T-helper 2 cell treated with Interferon-gamma antibody and Interleukin-4, amounts not matched to agents 5 μg/mL and 100 μg/mL, for 36 hours (primary cell): Measurements from ENCODE around the gene ANKEF1.
"Not testable (repeated sequence)": the region's sequence is repeated elsewhere in the genome, so short reads cannot be mapped to it uniquely, and the experiment has no call there.

Experiments used
- DNase-seq: peaks from one replicate; pipeline ENCODE4 v3.0.0; 2021; ENCODE audit warnings: low spot score
- H3K27ac Mint-ChIP-seq: one replicate; pipeline ENCODE4 v1.8.0; 2021; ENCODE audit warnings: mild to moderate bottlenecking, mixed read lengths
- H3K27me3 Mint-ChIP-seq: one replicate; pipeline ENCODE4 v1.8.0; 2021; ENCODE audit warnings: low read depth, mixed read lengths
- H3K36me3 Mint-ChIP-seq: one replicate; pipeline ENCODE4 v1.8.0; 2021; ENCODE audit warnings: low read depth, mixed read lengths
- H3K4me1 Mint-ChIP-seq: one replicate; pipeline ENCODE4 v1.8.0; 2021; ENCODE audit warnings: low read depth, mixed read lengths
- H3K4me3 Mint-ChIP-seq: one replicate; pipeline ENCODE4 v1.8.0; 2022; ENCODE audit warnings: mild to moderate bottlenecking, moderate library complexity, mixed read lengths
- H3K9me3 Mint-ChIP-seq: one replicate; pipeline ENCODE4 v1.8.0; 2021; ENCODE audit warnings: mixed read lengths

The ANKEF1 gene

GRCh38 chr20:10007747-10008146, 27.0 kb upstream of the ANKEF1 start:
- Mint-ChIP-seq H3K36me3 (no peaks in the 10 kb centered on the region), H3K9me3 (no peaks in the 10 kb centered on the region), H3K4me3 (no peak overlapping the region), H3K27me3 (peaks cover 2% of the 10 kb centered on the region), H3K4me1 (no peaks in the 10 kb centered on the region), H3K27ac (no peak overlapping the region)
- DNase-seq = no peak

- Mint-ChIP-seq H3K36me3 (no peaks in the 10 kb centered on the region), H3K27ac (no peak overlapping the region), H3K9me3 (no peaks in the 10 kb centered on the region), H3K4me1 (no peaks in the 10 kb centered on the region), H3K4me3 (no peak overlapping the region), H3K27me3 (no peaks in the 10 kb centered on the region)
- DNase-seq = no peak
Observed at GRCh38 chr20:10012464-10012863, 22.3 kb upstream of the ANKEF1 start.

GRCh38 chr20:10014431-10014830, 20.4 kb upstream of the ANKEF1 start:
- Mint-ChIP-seq H3K9me3 (no peaks in the 10 kb centered on the region), H3K4me1 (no peaks in the 10 kb centered on the region), H3K27me3 (peaks cover 2% of the 10 kb centered on the region), H3K4me3 (no peak overlapping the region), H3K27ac (no peak overlapping the region), H3K36me3 (no peaks in the 10 kb centered on the region)
- DNase-seq = no peak

- H3K4me1 Mint-ChIP-seq = no peaks in the 10 kb centered on the region
- no peaks in the 10 kb centered on the region for H3K9me3 Mint-ChIP-seq
- peaks cover 12% of the 10 kb centered on the region for H3K27me3 Mint-ChIP-seq
- no peak for DNase-seq
- H3K36me3 Mint-ChIP-seq = no peaks in the 10 kb centered on the region
- no peak overlapping the region for H3K27ac Mint-ChIP-seq
- no peak overlapping the region for H3K4me3 Mint-ChIP-seq
Observed at GRCh38 chr20:10020937-10021336, 13.8 kb upstream of the ANKEF1 start.

- Mint-ChIP-seq H3K9me3 (no peaks in the 10 kb centered on the region), H3K27me3 (peaks cover 19% of the 10 kb centered on the region), H3K27ac (no peak overlapping the region), H3K4me3 (no peak overlapping the region), H3K36me3 (no peaks in the 10 kb centered on the region), H3K4me1 (no peaks in the 10 kb centered on the region)
- DNase-seq = no peak
Observed at GRCh38 chr20:10022625-10023024, 12.2 kb upstream of the ANKEF1 start.

GRCh38 chr20:10023911-10024310, 10.9 kb upstream of the ANKEF1 start:
- Mint-ChIP-seq H3K27me3 (peaks cover 19% of the 10 kb centered on the region), H3K9me3 (no peaks in the 10 kb centered on the region), H3K4me3 (no peak overlapping the region), H3K36me3 (no peaks in the 10 kb centered on the region), H3K27ac (no peak overlapping the region), H3K4me1 (no peaks in the 10 kb centered on the region)
- no peak for DNase-seq

- not testable (repeated sequence) for DNase-seq, H3K27ac Mint-ChIP-seq, H3K4me3 Mint-ChIP-seq, H3K9me3 Mint-ChIP-seq, H3K4me1 Mint-ChIP-seq, H3K36me3 Mint-ChIP-seq
- H3K27me3 Mint-ChIP-seq = peaks cover 13% of the 10 kb centered on the region
Observed at GRCh38 chr20:10031451-10032215, 3.2 kb upstream of the ANKEF1 start.

GRCh38 chr20:10032269-10032668, 2.5 kb upstream of the ANKEF1 start:
- H3K4me3 Mint-ChIP-seq, H3K27me3 Mint-ChIP-seq, H3K27ac Mint-ChIP-seq, DNase-seq, H3K9me3 Mint-ChIP-seq, H3K36me3 Mint-ChIP-seq, H3K4me1 Mint-ChIP-seq: not testable (repeated sequence)

- Mint-ChIP-seq H3K4me3 (peak overlapping the region; percentile 51), H3K27ac (no peak overlapping the region), H3K4me1 (peaks cover 7% of the 10 kb centered on the region), H3K9me3 (no peaks in the 10 kb centered on the region), H3K36me3 (no peaks in the 10 kb centered on the region), H3K27me3 (peaks cover 6% of the 10 kb centered on the region)
- DNase-seq = no peak
Observed at GRCh38 chr20:10033905-10034650, 709 bp upstream of the ANKEF1 start.

- H3K4me3 Mint-ChIP-seq, H3K36me3 Mint-ChIP-seq, H3K27me3 Mint-ChIP-seq, H3K9me3 Mint-ChIP-seq, DNase-seq, H3K4me1 Mint-ChIP-seq, H3K27ac Mint-ChIP-seq: not testable (repeated sequence)
Observed at GRCh38 chr20:10036321-10036720, 1.5 kb downstream of the ANKEF1 start.

- H3K4me1 Mint-ChIP-seq = peaks cover 15% of the 10 kb centered on the region
- H3K27me3 Mint-ChIP-seq = no peaks in the 10 kb centered on the region
- H3K4me3 Mint-ChIP-seq = no peak overlapping the region
- no peak overlapping the region for H3K27ac Mint-ChIP-seq
- no peak for DNase-seq
- no peaks in the 10 kb centered on the region for H3K9me3 Mint-ChIP-seq
- H3K36me3 Mint-ChIP-seq = no peaks in the 10 kb centered on the region
Observed at GRCh38 chr20:10040070-10040975, 5.5 kb downstream of the ANKEF1 start.

- no peak for DNase-seq
- Mint-ChIP-seq H3K4me1 (peaks cover 8% of the 10 kb centered on the region), H3K36me3 (no peaks in the 10 kb centered on the region), H3K4me3 (no peak overlapping the region), H3K27ac (no peak overlapping the region), H3K9me3 (no peaks in the 10 kb centered on the region), H3K27me3 (no peaks in the 10 kb centered on the region)
Observed at GRCh38 chr20:10042086-10042485, 7.3 kb downstream of the ANKEF1 start.

GRCh38 chr20:10047427-10047826, 12.6 kb downstream of the ANKEF1 start:
- Mint-ChIP-seq H3K4me3 (no peak overlapping the region), H3K27ac (no peak overlapping the region), H3K27me3 (no peaks in the 10 kb centered on the region), H3K36me3 (no peaks in the 10 kb centered on the region), H3K9me3 (no peaks in the 10 kb centered on the region), H3K4me1 (no peaks in the 10 kb centered on the region)
- DNase-seq = no peak

- Mint-ChIP-seq H3K9me3 (no peaks in the 10 kb centered on the region), H3K36me3 (no peaks in the 10 kb centered on the region), H3K27ac (no peak overlapping the region)
Observed at GRCh38 chr20:10051185-10051584, 16.4 kb downstream of the ANKEF1 start.

More at GRCh38 chr20:10051185-10051584, 16.4 kb downstream of the ANKEF1 start:
- H3K4me3 Mint-ChIP-seq = no peak overlapping the region
- no peaks in the 10 kb centered on the region for H3K27me3 Mint-ChIP-seq
- no peak for DNase-seq
- H3K4me1 Mint-ChIP-seq = no peaks in the 10 kb centered on the region
